ENCODE measurements around the gene PRDM10.

GRCh38 chr11:129939510-129939909 is 63.1 kb downstream of the PRDM10 start:
- TF ChIP-seq CTCF (conservative IDR thresholded peaks at IDR 0.05; ENCODE audit: low read depth, low read length): no peak
- no peak for TF ChIP-seq EZH2 (IDR thresholded peaks at IDR 0.05; ENCODE audit: borderline replicate concordance, low read depth, low read length, poor library complexity, severe bottlenecking)

Data from A673 (cell line).